Activated naive CD4-positive, alpha-beta T cell treated with anti-CD3 and anti-CD28 coated beads for 36 hours (primary cell): ENCODE measurements around the gene MAOB. TPM values are rescaled to one million over a fixed set of nuclear protein-coding genes. Genes with fewer than 3 reads are reported as not detected.

ENCODE experiments used
- CTCF ChIA-PET: fragments of 350-600 bp; sonication (Branson Sonifier 250); formaldehyde crosslinking; loops from one replicate; lab custom pipeline; 2021; ENCODE audit warnings: antibody characterized with exemption; lab: Charles Lee
- DNase-seq: peaks from one replicate; pipeline ENCODE4 v3.0.0-alpha.2; 2020
- H3K27ac Mint-ChIP-seq: one replicate; pipeline ENCODE4 v1.8.0; 2021; ENCODE audit warnings: mild to moderate bottlenecking, mixed read lengths
- H3K27me3 Mint-ChIP-seq: one replicate; pipeline ENCODE4 v1.8.0; 2021; ENCODE audit warnings: low read depth, mixed read lengths
- H3K36me3 Mint-ChIP-seq: one replicate; pipeline ENCODE4 v1.8.0; 2021; ENCODE audit warnings: low read depth, mixed read lengths
- H3K4me1 Mint-ChIP-seq: one replicate; pipeline ENCODE4 v1.8.0; 2021; ENCODE audit warnings: low read depth, mixed read lengths
- H3K4me3 Mint-ChIP-seq: one replicate; pipeline ENCODE4 v1.8.0; 2021; ENCODE audit warnings: mild to moderate bottlenecking, moderate library complexity, mixed read lengths
- H3K9me3 Mint-ChIP-seq: one replicate; pipeline ENCODE4 v1.8.0; 2021; ENCODE audit warnings: mixed read lengths
- intact Hi-C: fragments of 100-400 bp; cut with micrococcal nuclease; formaldehyde crosslinking; loops from one replicate; pipeline ENCODE4 v1.15.1; 2023
- total RNA-seq, 2 experiments: library from RNA; stranded (reverse); gene quantifications; one replicate each; pipeline ENCODE4 v1.2.3, GENCODE V29; 2021

The MAOB gene
- total RNA-seq, 2 experiments from 2014 or later, result not detected

- H3K27ac Mint-ChIP-seq, result no peak overlapping the region
- H3K4me3 Mint-ChIP-seq, result no peak overlapping the region
- H3K9me3 Mint-ChIP-seq, result no peaks in the 10 kb centered on the region
- intact Hi-C loops, result no loop called here
- DNase-seq, result no peak
- H3K4me1 Mint-ChIP-seq, result no peaks in the 10 kb centered on the region
- H3K36me3 Mint-ChIP-seq, result no peaks in the 10 kb centered on the region
- H3K27me3 Mint-ChIP-seq, result no peaks in the 10 kb centered on the region
- CTCF ChIA-PET, result interaction anchor here (0.6 kb wide), 1 partner anchor 13 kb away, joined by 3 read pairs; no protein-coding TSS in a partner anchor
These were observed 33.1 kb downstream of the MAOB start for GRCh38 chrX:43849173-43849572.

- CTCF ChIA-PET, result no interaction called here
- DNase-seq, result no peak
- Mint-ChIP-seq H3K36me3 (no peaks in the 10 kb centered on the region), H3K9me3 (no peaks in the 10 kb centered on the region), H3K27ac (no peak overlapping the region), H3K4me1 (no peaks in the 10 kb centered on the region), H3K27me3 (no peaks in the 10 kb centered on the region), H3K4me3 (no peak overlapping the region)
- intact Hi-C loops, result no loop called here
These were observed 34.9 kb downstream of the MAOB start for GRCh38 chrX:43847352-43847751.

GRCh38 chrX:43846558-43846957 is 35.7 kb downstream of the MAOB start:
- no peak overlapping the region for H3K27ac Mint-ChIP-seq
- intact Hi-C loops, result no loop called here
- CTCF ChIA-PET, result no interaction called here
- DNase-seq, result no peak
- H3K4me1 Mint-ChIP-seq, result no peaks in the 10 kb centered on the region
- H3K36me3 Mint-ChIP-seq, result no peaks in the 10 kb centered on the region
- no peaks in the 10 kb centered on the region for H3K9me3 Mint-ChIP-seq
- no peak overlapping the region for H3K4me3 Mint-ChIP-seq
- no peaks in the 10 kb centered on the region for H3K27me3 Mint-ChIP-seq

- H3K27ac Mint-ChIP-seq, result no peak overlapping the region
- CTCF ChIA-PET, result no interaction called here
These were observed 36.5 kb downstream of the MAOB start for GRCh38 chrX:43845776-43846175.

GRCh38 chrX:43840265-43840664 is 42.0 kb downstream of the MAOB start:
- Mint-ChIP-seq H3K4me3 (no peak overlapping the region), H3K27me3 (no peaks in the 10 kb centered on the region), H3K36me3 (no peaks in the 10 kb centered on the region), H3K4me1 (no peaks in the 10 kb centered on the region), H3K27ac (no peak overlapping the region), H3K9me3 (no peaks in the 10 kb centered on the region)
- DNase-seq, result no peak
- CTCF ChIA-PET, result no interaction called here
- intact Hi-C loops, result no loop called here

More at GRCh38 chrX:43845776-43846175, 36.5 kb downstream of the MAOB start:
- no peaks in the 10 kb centered on the region for H3K4me1 Mint-ChIP-seq
- no peak for DNase-seq
- intact Hi-C loops, result no loop called here
- no peak overlapping the region for H3K4me3 Mint-ChIP-seq
- H3K36me3 Mint-ChIP-seq, result no peaks in the 10 kb centered on the region
- no peaks in the 10 kb centered on the region for H3K9me3 Mint-ChIP-seq
- H3K27me3 Mint-ChIP-seq, result no peaks in the 10 kb centered on the region

GRCh38 chrX:43836435-43837184 is 45.6 kb downstream of the MAOB start:
- Mint-ChIP-seq H3K27ac (no peak overlapping the region), H3K36me3 (no peaks in the 10 kb centered on the region), H3K9me3 (no peaks in the 10 kb centered on the region), H3K27me3 (no peaks in the 10 kb centered on the region), H3K4me1 (no peaks in the 10 kb centered on the region), H3K4me3 (no peak overlapping the region)
- intact Hi-C loops, result loop anchor here (1.0 to 5.0 kb wide), 3 partner anchors 101 to 408 kb away; no protein-coding TSS in a partner anchor
- CTCF ChIA-PET, result interaction anchor here (0.6 to 1.4 kb wide), 5 partner anchors 11 to 122 kb away, joined by 3 read pairs; no protein-coding TSS in a partner anchor
- DNase-seq, result no peak

- DNase-seq, result no peak
- intact Hi-C loops, result loop anchor here (5.0 kb wide), 2 partner anchors 102 to 122 kb away; no protein-coding TSS in a partner anchor
- Mint-ChIP-seq H3K36me3 (no peaks in the 10 kb centered on the region), H3K4me1 (no peaks in the 10 kb centered on the region), H3K9me3 (no peaks in the 10 kb centered on the region), H3K27me3 (no peaks in the 10 kb centered on the region), H3K4me3 (no peak overlapping the region), H3K27ac (no peak overlapping the region)
- CTCF ChIA-PET, result interaction anchor here (0.8 to 1.5 kb wide), 4 partner anchors 10 to 126 kb away, joined by 3 read pairs; no protein-coding TSS in a partner anchor
These were observed 46.7 kb downstream of the MAOB start for GRCh38 chrX:43835559-43835958.

- Mint-ChIP-seq H3K9me3 (no peaks in the 10 kb centered on the region), H3K4me1 (no peaks in the 10 kb centered on the region), H3K36me3 (no peaks in the 10 kb centered on the region), H3K27ac (no peak overlapping the region), H3K27me3 (no peaks in the 10 kb centered on the region), H3K4me3 (no peak overlapping the region)
- no peak for DNase-seq
- CTCF ChIA-PET, result no interaction called here
- intact Hi-C loops, result no loop called here
These were observed 54.5 kb downstream of the MAOB start for GRCh38 chrX:43827791-43828190.

GRCh38 chrX:43822014-43822413 is 60.2 kb downstream of the MAOB start:
- no peaks in the 10 kb centered on the region for H3K36me3 Mint-ChIP-seq
- H3K4me3 Mint-ChIP-seq, result no peak overlapping the region
- H3K9me3 Mint-ChIP-seq, result no peaks in the 10 kb centered on the region
- CTCF ChIA-PET, result no interaction called here
- no peak for DNase-seq
- H3K4me1 Mint-ChIP-seq, result no peaks in the 10 kb centered on the region
- peaks cover under 1% of the 10 kb centered on the region for H3K27me3 Mint-ChIP-seq
- no peak overlapping the region for H3K27ac Mint-ChIP-seq
- intact Hi-C loops, result no loop called here

- intact Hi-C loops, result no loop called here
- CTCF ChIA-PET, result no interaction called here
- Mint-ChIP-seq H3K36me3 (no peaks in the 10 kb centered on the region), H3K4me1 (peaks cover 11% of the 10 kb centered on the region), H3K9me3 (no peaks in the 10 kb centered on the region), H3K27ac (no peak overlapping the region), H3K27me3 (peaks cover 2% of the 10 kb centered on the region), H3K4me3 (no peak overlapping the region)
- no peak for DNase-seq
These were observed 64.8 kb downstream of the MAOB start for GRCh38 chrX:43817444-43817843.

- no peaks in the 10 kb centered on the region for H3K36me3 Mint-ChIP-seq
- no peak for DNase-seq
- peaks cover 11% of the 10 kb centered on the region for H3K4me1 Mint-ChIP-seq
- peaks cover 2% of the 10 kb centered on the region for H3K27me3 Mint-ChIP-seq
- no peak overlapping the region for H3K27ac Mint-ChIP-seq
- no peaks in the 10 kb centered on the region for H3K9me3 Mint-ChIP-seq
- CTCF ChIA-PET, result no interaction called here
- intact Hi-C loops, result no loop called here
- no peak overlapping the region for H3K4me3 Mint-ChIP-seq
These were observed 67.0 kb downstream of the MAOB start for GRCh38 chrX:43815209-43815608.

GRCh38 chrX:43813898-43814297 is 68.4 kb downstream of the MAOB start:
- no peak overlapping the region for H3K4me3 Mint-ChIP-seq
- peak; percentile 24 for DNase-seq
- no peaks in the 10 kb centered on the region for H3K9me3 Mint-ChIP-seq
- CTCF ChIA-PET, result no interaction called here
- H3K4me1 Mint-ChIP-seq, result peaks cover 11% of the 10 kb centered on the region
- H3K36me3 Mint-ChIP-seq, result no peaks in the 10 kb centered on the region
- no peak overlapping the region for H3K27ac Mint-ChIP-seq
- peaks cover 2% of the 10 kb centered on the region for H3K27me3 Mint-ChIP-seq
- intact Hi-C loops, result no loop called here

- H3K9me3 Mint-ChIP-seq, result no peaks in the 10 kb centered on the region
- H3K27me3 Mint-ChIP-seq, result peaks cover 2% of the 10 kb centered on the region
- H3K27ac Mint-ChIP-seq, result no peak overlapping the region
- H3K36me3 Mint-ChIP-seq, result no peaks in the 10 kb centered on the region
- intact Hi-C loops, result no loop called here
- CTCF ChIA-PET, result no interaction called here
- no peak for DNase-seq
- no peak overlapping the region for H3K4me3 Mint-ChIP-seq
- H3K4me1 Mint-ChIP-seq, result peaks cover 11% of the 10 kb centered on the region
These were observed 68.9 kb downstream of the MAOB start for GRCh38 chrX:43813319-43813718.
